ENCODE data around the gene HSF2. TPM values are rescaled to one million over a fixed set of nuclear protein-coding genes. Genes with fewer than 3 reads are reported as not detected.

HSF2 gene
- total and polyA plus RNA-seq, 7 donors, result 7.0 to 58.2 (median 23.8) TPM

- Histone ChIP-seq H3K36me3 (ENCODE audit: insufficient read depth in 1 of 2, low read depth in 1 of 2) (peaks cover 0 to 10% of the 10 kb centered on the region in 2 donors), H3K27me3 (ENCODE audit: insufficient read depth in 3 of 3, low read length in 2 of 3) (no peaks in the 10 kb centered on the region), H3K4me3 (peak overlapping the region; percentile 26), H3K4me1 (peaks cover 75% of the 10 kb centered on the region), H3K27ac (peak overlapping the region; percentile 66), H3K9me3 (no peaks in the 10 kb centered on the region)
- DNase-seq (no peak), ATAC-seq (no peak)
- intact Hi-C loops (cut with DNase I), result no loop called here
- no peak for TF ChIP-seq CTCF (IDR thresholded peaks at IDR 0.05)
- 66 to 94% (median 67%) methylated on average over 1 of the region's 1 CpG for WGBS, 3 donors
Measured at GRCh38 chr6:122408240-122408639, 8.8 kb downstream of the HSF2 start.

GRCh38 chr6:122408702-122409458 is 9.4 kb downstream of the HSF2 start:
- ATAC-seq, result no peak
- no peaks in the 10 kb centered on the region for H3K27me3 ChIP-seq (ENCODE audit: insufficient read depth in 3 of 3, low read length in 2 of 3)
- intact Hi-C loops (cut with DNase I), result no loop called here

GRCh38 chr6:122412001-122412400 is 12.5 kb downstream of the HSF2 start:
- peaks cover 78% of the 10 kb centered on the region for H3K4me1 ChIP-seq
- TF ChIP-seq CTCF (IDR thresholded peaks at IDR 0.05), result no peak
- no peaks in the 10 kb centered on the region for H3K27me3 ChIP-seq (ENCODE audit: insufficient read depth in 3 of 3, low read length in 2 of 3)
- intact Hi-C loops (cut with DNase I), result no loop called here
- H3K36me3 ChIP-seq (ENCODE audit: insufficient read depth in 1 of 2, low read depth in 1 of 2), result peaks cover 0 to 26% of the 10 kb centered on the region in 2 donors
- H3K4me3 ChIP-seq, result no peak overlapping the region
- peak in 2 of 4 donors; percentile 36 for ATAC-seq
- peak overlapping the region; percentile 59 for H3K27ac ChIP-seq
- H3K9me3 ChIP-seq, result no peaks in the 10 kb centered on the region
- DNase-seq, result no peak

More at GRCh38 chr6:122408702-122409458, 9.4 kb downstream of the HSF2 start:
- no peaks in the 10 kb centered on the region for H3K9me3 ChIP-seq
- H3K4me3 ChIP-seq, result peak overlapping the region; percentile 26
- H3K27ac ChIP-seq, result peak overlapping the region; percentile 66
- no peak for TF ChIP-seq CTCF (IDR thresholded peaks at IDR 0.05)
- WGBS, 3 donors, result 47 to 67% (median 56%) methylated on average over 6 of the region's 6 CpGs
- DNase-seq, result no peak
- peaks cover 71% of the 10 kb centered on the region for H3K4me1 ChIP-seq
- peaks cover 0 to 16% of the 10 kb centered on the region in 2 donors for H3K36me3 ChIP-seq (ENCODE audit: insufficient read depth in 1 of 2, low read depth in 1 of 2)

- H3K4me1 ChIP-seq, result peaks cover 50% of the 10 kb centered on the region
Measured at GRCh38 chr6:122416825-122417224, 17.4 kb downstream of the HSF2 start.

More at GRCh38 chr6:122416825-122417224, 17.4 kb downstream of the HSF2 start:
- H3K4me3 ChIP-seq, result peak overlapping the region; percentile 33
- H3K27ac ChIP-seq, result peak overlapping the region; percentile 82
- DNase-seq (no peak), ATAC-seq (peak; percentile 91 to 98 (median 96))
- H3K27me3 ChIP-seq (ENCODE audit: insufficient read depth in 3 of 3, low read length in 2 of 3), result no peaks in the 10 kb centered on the region
- no peaks in the 10 kb centered on the region for H3K9me3 ChIP-seq
- TF ChIP-seq CTCF (IDR thresholded peaks at IDR 0.05), result no peak
- peaks cover 0 to 72% of the 10 kb centered on the region in 2 donors for H3K36me3 ChIP-seq (ENCODE audit: insufficient read depth in 1 of 2, low read depth in 1 of 2)
- intact Hi-C loops (cut with DNase I), result loop anchor here in 1 of 2 donors (5.0 kb wide), 1 partner anchor 35 kb away; no protein-coding TSS in a partner anchor
- whole genome bisulfite sequencing, 3 donors, result 29 to 46% (median 37%) methylated on average over 1 of the region's 1 CpG

All from psoas muscle (tissue), 8 donors.